ENCODE results near the gene KCNQ4. TPM values are rescaled to one million over a fixed set of nuclear protein-coding genes. Genes with fewer than 3 reads are reported as not detected.

KCNQ4 gene
- polyA plus RNA-seq, 2 donors, result 1.4 to 1.9 TPM

GRCh38 chr1:40793617-40794016 is 10.0 kb downstream of the KCNQ4 start:
- 89 to 97% methylated on average over 3 of the region's 3 CpGs for WGBS, 2 donors
- no peak overlapping the region for H3K27ac ChIP-seq (ENCODE audit: low read depth in 2 of 2, low read length in 1 of 2)
- H3K4me3 ChIP-seq (ENCODE audit: low read depth in 1 of 2, low read length in 2 of 2), result no peak overlapping the region
- no peaks in the 10 kb centered on the region for H3K4me1 ChIP-seq (ENCODE audit: control insufficient read depth in 2 of 2, insufficient read depth in 2 of 2, low read length in 1 of 2)
- no peaks in the 10 kb centered on the region for H3K9me3 ChIP-seq (ENCODE audit: control insufficient read depth in 2 of 2, insufficient read depth in 1 of 2, low read depth in 1 of 2, low read length in 1 of 2)
- H3K36me3 ChIP-seq (ENCODE audit: control insufficient read depth in 2 of 2, insufficient read depth in 2 of 2, low read length in 1 of 2), result no peaks in the 10 kb centered on the region
- H3K27me3 ChIP-seq (ENCODE audit: control insufficient read depth in 1 of 2, insufficient read depth in 2 of 2, low read length in 2 of 2), result no peaks in the 10 kb centered on the region

GRCh38 chr1:40794048-40794447 is 10.5 kb downstream of the KCNQ4 start:
- Histone ChIP-seq H3K4me1 (ENCODE audit: control insufficient read depth in 2 of 2, insufficient read depth in 2 of 2, low read length in 1 of 2) (peaks cover 0 to 4% of the 10 kb centered on the region in 2 donors), H3K27me3 (ENCODE audit: control insufficient read depth in 1 of 2, insufficient read depth in 2 of 2, low read length in 2 of 2) (no peaks in the 10 kb centered on the region), H3K9me3 (ENCODE audit: control insufficient read depth in 2 of 2, insufficient read depth in 1 of 2, low read depth in 1 of 2, low read length in 1 of 2) (no peaks in the 10 kb centered on the region), H3K27ac (ENCODE audit: low read depth in 2 of 2, low read length in 1 of 2) (no peak overlapping the region), H3K36me3 (ENCODE audit: control insufficient read depth in 2 of 2, insufficient read depth in 2 of 2, low read length in 1 of 2) (no peaks in the 10 kb centered on the region), H3K4me3 (ENCODE audit: low read depth in 1 of 2, low read length in 2 of 2) (no peak overlapping the region)
- 87 to 88% methylated on average over 4 of the region's 4 CpGs for WGBS, 2 donors

- H3K27me3 ChIP-seq (ENCODE audit: control insufficient read depth in 1 of 2, insufficient read depth in 2 of 2, low read length in 2 of 2), result no peaks in the 10 kb centered on the region
- peak overlapping the region in 1 of 2 donors; percentile 22 for H3K27ac ChIP-seq (ENCODE audit: low read depth in 2 of 2, low read length in 1 of 2)
- H3K4me1 ChIP-seq (ENCODE audit: control insufficient read depth in 2 of 2, insufficient read depth in 2 of 2, low read length in 1 of 2), result peaks cover 0 to 5% of the 10 kb centered on the region in 2 donors
- no peaks in the 10 kb centered on the region for H3K9me3 ChIP-seq (ENCODE audit: control insufficient read depth in 2 of 2, insufficient read depth in 1 of 2, low read depth in 1 of 2, low read length in 1 of 2)
- 80 to 88% methylated on average over 10 of the region's 10 CpGs for WGBS, 2 donors
- H3K36me3 ChIP-seq (ENCODE audit: control insufficient read depth in 2 of 2, insufficient read depth in 2 of 2, low read length in 1 of 2), result no peaks in the 10 kb centered on the region
- H3K4me3 ChIP-seq (ENCODE audit: low read depth in 1 of 2, low read length in 2 of 2), result no peak overlapping the region
Observed at GRCh38 chr1:40794974-40795715, 11.6 kb downstream of the KCNQ4 start.

GRCh38 chr1:40795811-40796586 is 12.4 kb downstream of the KCNQ4 start:
- Histone ChIP-seq H3K27me3 (ENCODE audit: control insufficient read depth in 1 of 2, insufficient read depth in 2 of 2, low read length in 2 of 2) (no peaks in the 10 kb centered on the region), H3K9me3 (ENCODE audit: control insufficient read depth in 2 of 2, insufficient read depth in 1 of 2, low read depth in 1 of 2, low read length in 1 of 2) (no peaks in the 10 kb centered on the region), H3K4me1 (ENCODE audit: control insufficient read depth in 2 of 2, insufficient read depth in 2 of 2, low read length in 1 of 2) (peaks cover 0 to 5% of the 10 kb centered on the region in 2 donors), H3K36me3 (ENCODE audit: control insufficient read depth in 2 of 2, insufficient read depth in 2 of 2, low read length in 1 of 2) (no peaks in the 10 kb centered on the region), H3K27ac (ENCODE audit: low read depth in 2 of 2, low read length in 1 of 2) (peak overlapping the region in 1 of 2 donors; percentile 51), H3K4me3 (ENCODE audit: low read depth in 1 of 2, low read length in 2 of 2) (no peak overlapping the region)
- WGBS, 2 donors, result 56 to 59% methylated on average over 13 of the region's 13 CpGs

GRCh38 chr1:40796939-40797667 is 13.5 kb downstream of the KCNQ4 start:
- 65 to 66% methylated on average over 9 of the region's 9 CpGs for WGBS, 2 donors
- no peaks in the 10 kb centered on the region for H3K9me3 ChIP-seq (ENCODE audit: control insufficient read depth in 2 of 2, insufficient read depth in 1 of 2, low read depth in 1 of 2, low read length in 1 of 2)
- H3K27me3 ChIP-seq (ENCODE audit: control insufficient read depth in 1 of 2, insufficient read depth in 2 of 2, low read length in 2 of 2), result no peaks in the 10 kb centered on the region
- H3K27ac ChIP-seq (ENCODE audit: low read depth in 2 of 2, low read length in 1 of 2), result peak overlapping the region in 1 of 2 donors; percentile 63
- peaks cover 0 to 15% of the 10 kb centered on the region in 2 donors for H3K4me1 ChIP-seq (ENCODE audit: control insufficient read depth in 2 of 2, insufficient read depth in 2 of 2, low read length in 1 of 2)
- H3K4me3 ChIP-seq (ENCODE audit: low read depth in 1 of 2, low read length in 2 of 2), result no peak overlapping the region
- H3K36me3 ChIP-seq (ENCODE audit: control insufficient read depth in 2 of 2, insufficient read depth in 2 of 2, low read length in 1 of 2), result no peaks in the 10 kb centered on the region

GRCh38 chr1:40797668-40798010 is 14.1 kb downstream of the KCNQ4 start:
- H3K27ac ChIP-seq (ENCODE audit: low read depth in 2 of 2, low read length in 1 of 2), result peak overlapping the region in 1 of 2 donors; percentile 63
- H3K9me3 ChIP-seq (ENCODE audit: control insufficient read depth in 2 of 2, insufficient read depth in 1 of 2, low read depth in 1 of 2, low read length in 1 of 2), result no peaks in the 10 kb centered on the region
- no peaks in the 10 kb centered on the region for H3K27me3 ChIP-seq (ENCODE audit: control insufficient read depth in 1 of 2, insufficient read depth in 2 of 2, low read length in 2 of 2)
- no peak overlapping the region for H3K4me3 ChIP-seq (ENCODE audit: low read depth in 1 of 2, low read length in 2 of 2)
- 89 to 91% methylated on average over 3 of the region's 3 CpGs for WGBS, 2 donors
- peaks cover 0 to 15% of the 10 kb centered on the region in 2 donors for H3K4me1 ChIP-seq (ENCODE audit: control insufficient read depth in 2 of 2, insufficient read depth in 2 of 2, low read length in 1 of 2)
- no peaks in the 10 kb centered on the region for H3K36me3 ChIP-seq (ENCODE audit: control insufficient read depth in 2 of 2, insufficient read depth in 2 of 2, low read length in 1 of 2)

- no peaks in the 10 kb centered on the region for H3K27me3 ChIP-seq (ENCODE audit: control insufficient read depth in 1 of 2, insufficient read depth in 2 of 2, low read length in 2 of 2)
- peak overlapping the region in 1 of 2 donors; percentile 51 for H3K27ac ChIP-seq (ENCODE audit: low read depth in 2 of 2, low read length in 1 of 2)
- H3K9me3 ChIP-seq (ENCODE audit: control insufficient read depth in 2 of 2, insufficient read depth in 1 of 2, low read depth in 1 of 2, low read length in 1 of 2), result no peaks in the 10 kb centered on the region
- no peaks in the 10 kb centered on the region for H3K36me3 ChIP-seq (ENCODE audit: control insufficient read depth in 2 of 2, insufficient read depth in 2 of 2, low read length in 1 of 2)
- WGBS, 2 donors, result 76 to 77% methylated on average over 8 of the region's 8 CpGs
- no peak overlapping the region for H3K4me3 ChIP-seq (ENCODE audit: low read depth in 1 of 2, low read length in 2 of 2)
- H3K4me1 ChIP-seq (ENCODE audit: control insufficient read depth in 2 of 2, insufficient read depth in 2 of 2, low read length in 1 of 2), result peaks cover 0 to 15% of the 10 kb centered on the region in 2 donors
Observed at GRCh38 chr1:40798366-40799281, 15.0 kb downstream of the KCNQ4 start.

- Histone ChIP-seq H3K36me3 (ENCODE audit: control insufficient read depth in 2 of 2, insufficient read depth in 2 of 2, low read length in 1 of 2) (no peaks in the 10 kb centered on the region), H3K27ac (ENCODE audit: low read depth in 2 of 2, low read length in 1 of 2) (peak overlapping the region in 1 of 2 donors; percentile 51), H3K9me3 (ENCODE audit: control insufficient read depth in 2 of 2, insufficient read depth in 1 of 2, low read depth in 1 of 2, low read length in 1 of 2) (no peaks in the 10 kb centered on the region), H3K4me3 (ENCODE audit: low read depth in 1 of 2, low read length in 2 of 2) (no peak overlapping the region), H3K4me1 (ENCODE audit: control insufficient read depth in 2 of 2, insufficient read depth in 2 of 2, low read length in 1 of 2) (peaks cover 0 to 15% of the 10 kb centered on the region in 2 donors), H3K27me3 (ENCODE audit: control insufficient read depth in 1 of 2, insufficient read depth in 2 of 2, low read length in 2 of 2) (no peaks in the 10 kb centered on the region)
- WGBS, 2 donors, result 48% methylated on average over 9 of the region's 9 CpGs
Observed at GRCh38 chr1:40799351-40799867, 15.8 kb downstream of the KCNQ4 start.

Measured in esophagus (tissue), 2 donors.